Mammary epithelial cell (primary cell): ENCODE results near the gene ISYNA1.

Experiments used
- EZH2 ChIP-seq: IDR thresholded peaks from 2 replicates; pipeline ENCODE4 v1.6.1; 2012; ENCODE audit warnings: low read length, inconsistent platforms, borderline replicate concordance
- TF ChIP-seq, protein P1 (sequence below), 2 donors: IDR thresholded peaks in 1 of 2; conservative IDR thresholded peaks in 1 of 2; 2 replicates each; pipeline ENCODE4 v1.5.1; 2011 to 2012; ENCODE audit warnings: inconsistent platforms in 2 of 2, low read length in 2 of 2, mild to moderate bottlenecking in 2 of 2, control low read depth in 1 of 2, low read depth in 1 of 2; ENCODE audit not compliant: insufficient read depth in 1 of 2; ENCODE audit errors: extremely low read depth in 1 of 2

DNA sequence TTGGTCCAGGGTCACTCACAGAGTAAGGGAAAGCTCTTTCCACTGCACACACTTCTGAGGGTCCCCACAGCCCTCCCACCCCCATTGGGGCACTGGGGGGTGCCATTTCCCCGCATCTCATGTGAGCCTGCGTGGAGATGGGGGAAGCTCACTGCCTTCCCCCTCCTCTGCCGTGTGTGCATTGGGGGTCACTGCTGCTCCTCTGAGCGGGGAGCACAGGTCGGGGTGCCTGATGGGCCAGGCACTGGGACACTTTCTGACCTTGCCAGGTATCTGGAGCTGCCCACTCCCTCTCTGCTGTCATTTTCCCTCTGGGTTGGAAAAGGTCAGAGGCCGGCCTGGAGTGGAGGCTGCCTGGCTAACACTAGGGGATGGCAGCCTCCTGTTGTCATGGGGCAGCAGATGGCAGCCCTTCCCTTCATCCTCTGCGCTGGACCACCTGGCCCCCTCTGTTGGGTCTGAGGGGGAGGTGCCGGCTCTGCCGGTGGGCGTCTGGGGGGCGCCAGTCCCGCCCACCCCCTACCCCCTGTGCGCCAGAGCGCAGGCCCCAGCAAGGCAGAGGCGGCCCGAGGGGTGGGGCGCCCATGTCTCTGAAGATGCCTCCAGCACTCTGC, 9.7 kb downstream of the ISYNA1 start:
- TF ChIP-seq, protein P1, sequence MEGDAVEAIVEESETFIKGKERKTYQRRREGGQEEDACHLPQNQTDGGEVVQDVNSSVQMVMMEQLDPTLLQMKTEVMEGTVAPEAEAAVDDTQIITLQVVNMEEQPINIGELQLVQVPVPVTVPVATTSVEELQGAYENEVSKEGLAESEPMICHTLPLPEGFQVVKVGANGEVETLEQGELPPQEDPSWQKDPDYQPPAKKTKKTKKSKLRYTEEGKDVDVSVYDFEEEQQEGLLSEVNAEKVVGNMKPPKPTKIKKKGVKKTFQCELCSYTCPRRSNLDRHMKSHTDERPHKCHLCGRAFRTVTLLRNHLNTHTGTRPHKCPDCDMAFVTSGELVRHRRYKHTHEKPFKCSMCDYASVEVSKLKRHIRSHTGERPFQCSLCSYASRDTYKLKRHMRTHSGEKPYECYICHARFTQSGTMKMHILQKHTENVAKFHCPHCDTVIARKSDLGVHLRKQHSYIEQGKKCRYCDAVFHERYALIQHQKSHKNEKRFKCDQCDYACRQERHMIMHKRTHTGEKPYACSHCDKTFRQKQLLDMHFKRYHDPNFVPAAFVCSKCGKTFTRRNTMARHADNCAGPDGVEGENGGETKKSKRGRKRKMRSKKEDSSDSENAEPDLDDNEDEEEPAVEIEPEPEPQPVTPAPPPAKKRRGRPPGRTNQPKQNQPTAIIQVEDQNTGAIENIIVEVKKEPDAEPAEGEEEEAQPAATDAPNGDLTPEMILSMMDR (conservative IDR thresholded peaks at IDR 0.05 in 1 of 2, IDR thresholded peaks at IDR 0.05 in 1 of 2; ENCODE audit: extremely low read depth in 1 of 2, insufficient read depth in 1 of 2, low read depth in 1 of 2, low read length in 2 of 2), result no peak
- no peak for TF ChIP-seq EZH2
